ENCODE data around the gene TBC1D20. TPM values are rescaled to one million over a fixed set of nuclear protein-coding genes. Genes with fewer than 3 reads are reported as not detected.

TBC1D20 gene
- total and polyA plus RNA-seq, 2 donors (not counting 1 experiment from before 2014, with no cell fraction given), result 33.9 to 38.3 TPM

DNA sequence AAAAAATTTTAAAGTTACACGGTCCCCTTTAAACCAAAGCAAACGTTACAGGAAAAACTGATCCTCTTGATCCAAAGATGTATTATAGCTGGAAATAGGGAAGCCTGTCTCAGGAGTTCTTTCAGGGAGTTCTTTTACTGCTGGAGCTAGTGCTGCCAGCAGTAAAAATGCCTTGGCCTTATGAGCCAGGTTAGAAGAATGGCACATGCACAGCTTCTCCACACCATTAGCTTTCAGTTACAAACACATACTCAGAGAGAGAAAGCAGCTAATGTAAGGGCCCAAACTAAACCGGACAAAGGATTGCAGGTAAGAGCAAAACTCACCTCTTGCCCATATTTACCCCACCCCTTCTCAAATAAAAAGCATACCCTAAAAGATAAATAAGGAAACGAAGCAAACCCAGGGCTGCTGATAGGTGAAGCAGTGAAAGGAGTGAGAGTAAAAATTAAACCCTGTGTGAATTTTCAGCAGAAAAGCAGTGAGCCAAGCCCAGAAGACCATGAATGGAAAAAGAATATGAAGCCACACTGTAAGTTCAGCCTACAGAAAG lies 19.0 kb downstream of the TBC1D20 start:
- Histone ChIP-seq H4K20me1 (ENCODE audit: control insufficient read depth, extremely low read depth, insufficient read depth, low read length) (peaks cover 1% of the 10 kb centered on the region), H2AFZ (ENCODE audit: low read length) (no peak overlapping the region), H3K27me3 (ENCODE audit: control insufficient read depth, insufficient read depth, low read length) (no peaks in the 10 kb centered on the region), H3K4me1 (ENCODE audit: control insufficient read depth, extremely low read depth, insufficient read depth, low read length) (peaks cover 11% of the 10 kb centered on the region), H3K4me2 (ENCODE audit: extremely low read depth, insufficient read depth, low read length) (no peak overlapping the region), H3K36me3 (ENCODE audit: control insufficient read depth, insufficient read depth, low read length) (peaks cover 23% of the 10 kb centered on the region), H3K9ac (ENCODE audit: insufficient read depth, low read length) (no peak overlapping the region), H3K79me2 (ENCODE audit: control insufficient read depth, insufficient read depth, low read length) (peaks cover 15% of the 10 kb centered on the region), H3K4me3 (replicated peaks in 1 of 4; ENCODE audit: control extremely low read depth in 1 of 4, insufficient read depth in 1 of 4, low read depth in 3 of 4, low read length in 4 of 4) (no peak overlapping the region), H3K27ac (ENCODE audit: insufficient read depth, low read length) (no peak overlapping the region), H3K9me3 (ENCODE audit: control insufficient read depth, insufficient read depth, low read depth, low read length) (no peaks in the 10 kb centered on the region)
- no peak for DNase-seq (ENCODE audit: low read depth in 2 of 2)
- TF ChIP-seq, protein P1, sequence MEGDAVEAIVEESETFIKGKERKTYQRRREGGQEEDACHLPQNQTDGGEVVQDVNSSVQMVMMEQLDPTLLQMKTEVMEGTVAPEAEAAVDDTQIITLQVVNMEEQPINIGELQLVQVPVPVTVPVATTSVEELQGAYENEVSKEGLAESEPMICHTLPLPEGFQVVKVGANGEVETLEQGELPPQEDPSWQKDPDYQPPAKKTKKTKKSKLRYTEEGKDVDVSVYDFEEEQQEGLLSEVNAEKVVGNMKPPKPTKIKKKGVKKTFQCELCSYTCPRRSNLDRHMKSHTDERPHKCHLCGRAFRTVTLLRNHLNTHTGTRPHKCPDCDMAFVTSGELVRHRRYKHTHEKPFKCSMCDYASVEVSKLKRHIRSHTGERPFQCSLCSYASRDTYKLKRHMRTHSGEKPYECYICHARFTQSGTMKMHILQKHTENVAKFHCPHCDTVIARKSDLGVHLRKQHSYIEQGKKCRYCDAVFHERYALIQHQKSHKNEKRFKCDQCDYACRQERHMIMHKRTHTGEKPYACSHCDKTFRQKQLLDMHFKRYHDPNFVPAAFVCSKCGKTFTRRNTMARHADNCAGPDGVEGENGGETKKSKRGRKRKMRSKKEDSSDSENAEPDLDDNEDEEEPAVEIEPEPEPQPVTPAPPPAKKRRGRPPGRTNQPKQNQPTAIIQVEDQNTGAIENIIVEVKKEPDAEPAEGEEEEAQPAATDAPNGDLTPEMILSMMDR (conservative IDR thresholded peaks at IDR 0.05 in 1 of 2, IDR thresholded peaks at IDR 0.05 in 1 of 2; ENCODE audit: low read depth in 1 of 2, low read length in 2 of 2), result no peak
- TF ChIP-seq EZH2 (IDR thresholded peaks at IDR 0.05; ENCODE audit: low read length, missing control alignments), result no peak

DNA sequence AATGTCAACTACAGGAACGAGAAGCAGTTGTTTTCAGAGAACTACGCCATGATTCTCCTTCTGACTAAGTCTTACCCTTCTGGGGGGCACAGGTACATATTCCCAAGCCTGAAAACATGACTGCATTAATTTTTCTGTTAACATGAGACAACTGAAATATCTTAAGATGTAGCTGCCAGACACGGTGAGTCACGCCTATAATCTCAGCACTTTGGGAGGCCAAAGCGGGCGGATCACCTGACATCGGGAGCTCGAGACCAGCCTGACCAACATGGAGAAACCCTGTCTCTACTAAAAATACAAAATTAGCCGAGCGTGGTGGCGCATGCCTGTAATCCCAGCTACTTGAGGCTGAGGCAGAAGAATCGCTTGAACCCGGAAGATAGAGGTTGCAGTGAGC lies 21.7 kb downstream of the TBC1D20 start:
- no peaks in the 10 kb centered on the region for H4K20me1 ChIP-seq (ENCODE audit: control insufficient read depth, extremely low read depth, insufficient read depth, low read length)
- no peak overlapping the region for H2AFZ ChIP-seq (ENCODE audit: low read length)
- H3K9ac ChIP-seq (ENCODE audit: insufficient read depth, low read length), result no peak overlapping the region
- no peaks in the 10 kb centered on the region for H3K9me3 ChIP-seq (ENCODE audit: control insufficient read depth, insufficient read depth, low read depth, low read length)
- H3K4me1 ChIP-seq (ENCODE audit: control insufficient read depth, extremely low read depth, insufficient read depth, low read length), result peaks cover 8% of the 10 kb centered on the region
- H3K4me2 ChIP-seq (ENCODE audit: extremely low read depth, insufficient read depth, low read length), result no peak overlapping the region
- peaks cover 2% of the 10 kb centered on the region for H3K79me2 ChIP-seq (ENCODE audit: control insufficient read depth, insufficient read depth, low read length)
- H3K27me3 ChIP-seq (ENCODE audit: control insufficient read depth, insufficient read depth, low read length), result no peaks in the 10 kb centered on the region
- H3K36me3 ChIP-seq (ENCODE audit: control insufficient read depth, insufficient read depth, low read length), result peaks cover 23% of the 10 kb centered on the region
- DNase-seq (ENCODE audit: low read depth in 2 of 2), result peak in 1 of 2 donors; percentile 39
- TF ChIP-seq, protein P1 (conservative IDR thresholded peaks at IDR 0.05 in 1 of 2, IDR thresholded peaks at IDR 0.05 in 1 of 2; ENCODE audit: low read depth in 1 of 2, low read length in 2 of 2), result no peak
- TF ChIP-seq EZH2 (IDR thresholded peaks at IDR 0.05; ENCODE audit: low read length, missing control alignments), result no peak
- no peak overlapping the region for H3K4me3 ChIP-seq (replicated peaks in 1 of 4; ENCODE audit: control extremely low read depth in 1 of 4, insufficient read depth in 1 of 4, low read depth in 3 of 4, low read length in 4 of 4)
- no peak overlapping the region for H3K27ac ChIP-seq (ENCODE audit: insufficient read depth, low read length)

DNA sequence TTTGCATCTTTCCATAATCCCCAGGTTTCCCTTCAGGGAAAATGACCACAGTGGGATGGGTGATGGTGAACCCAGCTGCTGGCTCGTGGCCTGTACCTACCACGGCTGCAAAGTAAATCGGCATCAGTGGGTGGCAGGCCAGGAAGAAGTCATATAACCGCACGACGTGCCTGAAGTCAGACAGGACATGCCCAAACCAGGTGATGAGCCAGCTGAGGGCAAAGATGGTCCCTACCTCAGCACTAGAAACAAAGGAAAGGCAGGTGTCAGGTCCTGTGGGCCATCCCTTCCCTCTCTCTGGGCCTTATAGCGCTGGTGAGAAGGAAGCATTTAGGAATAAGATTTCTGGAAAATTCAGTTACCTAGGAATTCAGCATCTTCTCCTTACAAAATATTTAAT lies 22.2 kb downstream of the TBC1D20 start:
- Histone ChIP-seq H3K36me3 (ENCODE audit: control insufficient read depth, insufficient read depth, low read length) (peaks cover 23% of the 10 kb centered on the region), H4K20me1 (ENCODE audit: control insufficient read depth, extremely low read depth, insufficient read depth, low read length) (no peaks in the 10 kb centered on the region), H3K27me3 (ENCODE audit: control insufficient read depth, insufficient read depth, low read length) (no peaks in the 10 kb centered on the region), H3K4me1 (ENCODE audit: control insufficient read depth, extremely low read depth, insufficient read depth, low read length) (peaks cover 4% of the 10 kb centered on the region), H2AFZ (ENCODE audit: low read length) (no peak overlapping the region), H3K9ac (ENCODE audit: insufficient read depth, low read length) (no peak overlapping the region), H3K79me2 (ENCODE audit: control insufficient read depth, insufficient read depth, low read length) (peaks cover 1% of the 10 kb centered on the region), H3K27ac (ENCODE audit: insufficient read depth, low read length) (no peak overlapping the region), H3K9me3 (ENCODE audit: control insufficient read depth, insufficient read depth, low read depth, low read length) (no peaks in the 10 kb centered on the region), H3K4me3 (replicated peaks in 1 of 4; ENCODE audit: control extremely low read depth in 1 of 4, insufficient read depth in 1 of 4, low read depth in 3 of 4, low read length in 4 of 4) (no peak overlapping the region), H3K4me2 (ENCODE audit: extremely low read depth, insufficient read depth, low read length) (no peak overlapping the region)
- no peak for DNase-seq (ENCODE audit: low read depth in 2 of 2)
- TF ChIP-seq, protein P1 (conservative IDR thresholded peaks at IDR 0.05 in 1 of 2, IDR thresholded peaks at IDR 0.05 in 1 of 2; ENCODE audit: low read depth in 1 of 2, low read length in 2 of 2), result no peak
- no peak for TF ChIP-seq EZH2 (IDR thresholded peaks at IDR 0.05; ENCODE audit: low read length, missing control alignments)
